Stimulated activated CD4-positive, alpha-beta T cell treated with anti-CD3 and anti-CD28 coated beads, Interleukin-4, amount 100 ng/mL, for 48 hours (primary cell): ENCODE results near the gene BPHL.
"Not testable (repeated sequence)": the region's sequence is repeated elsewhere in the genome, so short reads cannot be mapped to it uniquely, and the experiment has no call there.

Experiments
- DNase-seq, 2 donors: peaks; one replicate each; pipeline ENCODE4 v3.0.0-alpha.2; 2020; ENCODE audit warnings: low read depth in 2 of 2

The BPHL gene

GRCh38 chr6:3156184-3157130, 37.9 kb downstream of the BPHL start:
- not testable (repeated sequence) for DNase-seq

- DNase-seq = peak; percentile 69 to 70
Measured at GRCh38 chr6:3157131-3157933, 38.8 kb downstream of the BPHL start, which contains the start of gene TUBB2A. Gene TUBB2A (minus strand): TSS chr6:3157544. CDS start chr6:3157463, 81 bp downstream.

- no peak for DNase-seq
Measured at GRCh38 chr6:3159805-3160781, 41.6 kb downstream of the BPHL start.

- no peak for DNase-seq
Measured at GRCh38 chr6:3162067-3162497, 43.6 kb downstream of the BPHL start.

GRCh38 chr6:3162565-3163247, 44.2 kb downstream of the BPHL start:
- peak; percentile 32 to 38 for DNase-seq

GRCh38 chr6:3163248-3163594, 44.7 kb downstream of the BPHL start:
- DNase-seq = no peak

- DNase-seq = no peak
Measured at GRCh38 chr6:3164388-3164787, 45.9 kb downstream of the BPHL start.

GRCh38 chr6:3165631-3166534, 47.4 kb downstream of the BPHL start:
- DNase-seq = no peak

- DNase-seq = not testable (repeated sequence)
Measured at GRCh38 chr6:3166535-3167225, 48.2 kb downstream of the BPHL start.

GRCh38 chr6:3168046-3168445, 49.5 kb downstream of the BPHL start:
- not testable (repeated sequence) for DNase-seq

GRCh38 chr6:3170676-3171075, 52.2 kb downstream of the BPHL start:
- not testable (repeated sequence) for DNase-seq

GRCh38 chr6:3171313-3172175, 53.0 kb downstream of the BPHL start:
- DNase-seq = not testable (repeated sequence)

GRCh38 chr6:3172789-3173188, 54.3 kb downstream of the BPHL start:
- DNase-seq = not testable (repeated sequence)

GRCh38 chr6:3173636-3174089, 55.2 kb downstream of the BPHL start:
- DNase-seq = not testable (repeated sequence)

- DNase-seq = no peak
Measured at GRCh38 chr6:3175715-3176402, 57.3 kb downstream of the BPHL start.

GRCh38 chr6:3176562-3177355, 58.2 kb downstream of the BPHL start:
- DNase-seq = peak in 1 of 2 donors; percentile 37
